ENCODE results near the gene DEGS2.

DNA sequence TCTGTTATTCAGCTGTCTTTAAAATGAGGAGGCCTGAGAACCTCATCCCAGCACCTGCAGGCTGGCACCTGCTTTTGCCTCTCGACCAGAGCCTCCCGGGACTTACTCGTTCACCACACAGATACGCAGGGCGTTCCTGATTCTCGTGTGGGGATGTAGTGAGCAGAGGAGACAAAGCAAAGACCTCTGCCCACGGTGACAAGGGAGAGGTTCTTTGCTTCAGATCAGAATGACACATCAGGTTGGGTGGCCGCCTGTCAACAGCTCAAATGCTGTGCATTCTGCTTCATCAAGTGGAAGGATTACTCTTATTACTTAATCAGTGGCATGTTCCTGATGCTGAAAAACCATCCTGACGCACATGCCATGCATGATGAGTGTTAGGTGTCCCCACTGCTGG, 24.4 kb downstream of the DEGS2 start:
- TF ChIP-seq, protein P1, sequence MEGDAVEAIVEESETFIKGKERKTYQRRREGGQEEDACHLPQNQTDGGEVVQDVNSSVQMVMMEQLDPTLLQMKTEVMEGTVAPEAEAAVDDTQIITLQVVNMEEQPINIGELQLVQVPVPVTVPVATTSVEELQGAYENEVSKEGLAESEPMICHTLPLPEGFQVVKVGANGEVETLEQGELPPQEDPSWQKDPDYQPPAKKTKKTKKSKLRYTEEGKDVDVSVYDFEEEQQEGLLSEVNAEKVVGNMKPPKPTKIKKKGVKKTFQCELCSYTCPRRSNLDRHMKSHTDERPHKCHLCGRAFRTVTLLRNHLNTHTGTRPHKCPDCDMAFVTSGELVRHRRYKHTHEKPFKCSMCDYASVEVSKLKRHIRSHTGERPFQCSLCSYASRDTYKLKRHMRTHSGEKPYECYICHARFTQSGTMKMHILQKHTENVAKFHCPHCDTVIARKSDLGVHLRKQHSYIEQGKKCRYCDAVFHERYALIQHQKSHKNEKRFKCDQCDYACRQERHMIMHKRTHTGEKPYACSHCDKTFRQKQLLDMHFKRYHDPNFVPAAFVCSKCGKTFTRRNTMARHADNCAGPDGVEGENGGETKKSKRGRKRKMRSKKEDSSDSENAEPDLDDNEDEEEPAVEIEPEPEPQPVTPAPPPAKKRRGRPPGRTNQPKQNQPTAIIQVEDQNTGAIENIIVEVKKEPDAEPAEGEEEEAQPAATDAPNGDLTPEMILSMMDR (conservative IDR thresholded peaks at IDR 0.05): no peak
- no peak for TF ChIP-seq EZH2 (IDR thresholded peaks at IDR 0.05; ENCODE audit: low read depth)
